ENCODE data around the gene SGPL1. TPM values are rescaled to one million over a fixed set of nuclear protein-coding genes. Genes with fewer than 3 reads are reported as not detected.

The SGPL1 gene
- total and polyA plus RNA-seq, 2 experiments from 2014 or later = 12.0 to 42.7 TPM

GRCh38 chr10:70812814-70813213 is 2.9 kb upstream of the SGPL1 start (continued):
- TF ChIP-seq ETS1 (IDR thresholded peaks at IDR 0.05) (no peak), JUNB (IDR thresholded peaks at IDR 0.05; ENCODE audit: unreplicated experiment) (no peak), ZNF331 (CRISPR knock-in tag; IDR thresholded peaks at IDR 0.05; ENCODE audit: low read depth) (no peak), EZH2phosphoT487 (IDR thresholded peaks at IDR 0.05; ENCODE audit: unreplicated experiment) (no peak)

- ATAC-seq = no peak
Measured at GRCh38 chr10:70814126-70814525, 1.6 kb upstream of the SGPL1 start.

More at GRCh38 chr10:70814126-70814525, 1.6 kb upstream of the SGPL1 start:
- no peak overlapping the region for H3K27ac ChIP-seq (ENCODE audit: low read depth)
- Mint-ChIP-seq H3K9me3 (no peaks in the 10 kb centered on the region), H3K4me3 (no peak overlapping the region), H3K27ac (no peak overlapping the region), H3K36me3 (ENCODE audit: low read depth) (peaks cover 28% of the 10 kb centered on the region), H3K4me1 (peaks cover 11% of the 10 kb centered on the region), H3K27me3 (ENCODE audit: insufficient read depth, low read depth, poor library complexity) (peaks cover 15% of the 10 kb centered on the region)
- H3K27me3 ChIP-seq (ENCODE audit: insufficient read depth) = no peaks in the 10 kb centered on the region
- TF ChIP-seq, protein P1, sequence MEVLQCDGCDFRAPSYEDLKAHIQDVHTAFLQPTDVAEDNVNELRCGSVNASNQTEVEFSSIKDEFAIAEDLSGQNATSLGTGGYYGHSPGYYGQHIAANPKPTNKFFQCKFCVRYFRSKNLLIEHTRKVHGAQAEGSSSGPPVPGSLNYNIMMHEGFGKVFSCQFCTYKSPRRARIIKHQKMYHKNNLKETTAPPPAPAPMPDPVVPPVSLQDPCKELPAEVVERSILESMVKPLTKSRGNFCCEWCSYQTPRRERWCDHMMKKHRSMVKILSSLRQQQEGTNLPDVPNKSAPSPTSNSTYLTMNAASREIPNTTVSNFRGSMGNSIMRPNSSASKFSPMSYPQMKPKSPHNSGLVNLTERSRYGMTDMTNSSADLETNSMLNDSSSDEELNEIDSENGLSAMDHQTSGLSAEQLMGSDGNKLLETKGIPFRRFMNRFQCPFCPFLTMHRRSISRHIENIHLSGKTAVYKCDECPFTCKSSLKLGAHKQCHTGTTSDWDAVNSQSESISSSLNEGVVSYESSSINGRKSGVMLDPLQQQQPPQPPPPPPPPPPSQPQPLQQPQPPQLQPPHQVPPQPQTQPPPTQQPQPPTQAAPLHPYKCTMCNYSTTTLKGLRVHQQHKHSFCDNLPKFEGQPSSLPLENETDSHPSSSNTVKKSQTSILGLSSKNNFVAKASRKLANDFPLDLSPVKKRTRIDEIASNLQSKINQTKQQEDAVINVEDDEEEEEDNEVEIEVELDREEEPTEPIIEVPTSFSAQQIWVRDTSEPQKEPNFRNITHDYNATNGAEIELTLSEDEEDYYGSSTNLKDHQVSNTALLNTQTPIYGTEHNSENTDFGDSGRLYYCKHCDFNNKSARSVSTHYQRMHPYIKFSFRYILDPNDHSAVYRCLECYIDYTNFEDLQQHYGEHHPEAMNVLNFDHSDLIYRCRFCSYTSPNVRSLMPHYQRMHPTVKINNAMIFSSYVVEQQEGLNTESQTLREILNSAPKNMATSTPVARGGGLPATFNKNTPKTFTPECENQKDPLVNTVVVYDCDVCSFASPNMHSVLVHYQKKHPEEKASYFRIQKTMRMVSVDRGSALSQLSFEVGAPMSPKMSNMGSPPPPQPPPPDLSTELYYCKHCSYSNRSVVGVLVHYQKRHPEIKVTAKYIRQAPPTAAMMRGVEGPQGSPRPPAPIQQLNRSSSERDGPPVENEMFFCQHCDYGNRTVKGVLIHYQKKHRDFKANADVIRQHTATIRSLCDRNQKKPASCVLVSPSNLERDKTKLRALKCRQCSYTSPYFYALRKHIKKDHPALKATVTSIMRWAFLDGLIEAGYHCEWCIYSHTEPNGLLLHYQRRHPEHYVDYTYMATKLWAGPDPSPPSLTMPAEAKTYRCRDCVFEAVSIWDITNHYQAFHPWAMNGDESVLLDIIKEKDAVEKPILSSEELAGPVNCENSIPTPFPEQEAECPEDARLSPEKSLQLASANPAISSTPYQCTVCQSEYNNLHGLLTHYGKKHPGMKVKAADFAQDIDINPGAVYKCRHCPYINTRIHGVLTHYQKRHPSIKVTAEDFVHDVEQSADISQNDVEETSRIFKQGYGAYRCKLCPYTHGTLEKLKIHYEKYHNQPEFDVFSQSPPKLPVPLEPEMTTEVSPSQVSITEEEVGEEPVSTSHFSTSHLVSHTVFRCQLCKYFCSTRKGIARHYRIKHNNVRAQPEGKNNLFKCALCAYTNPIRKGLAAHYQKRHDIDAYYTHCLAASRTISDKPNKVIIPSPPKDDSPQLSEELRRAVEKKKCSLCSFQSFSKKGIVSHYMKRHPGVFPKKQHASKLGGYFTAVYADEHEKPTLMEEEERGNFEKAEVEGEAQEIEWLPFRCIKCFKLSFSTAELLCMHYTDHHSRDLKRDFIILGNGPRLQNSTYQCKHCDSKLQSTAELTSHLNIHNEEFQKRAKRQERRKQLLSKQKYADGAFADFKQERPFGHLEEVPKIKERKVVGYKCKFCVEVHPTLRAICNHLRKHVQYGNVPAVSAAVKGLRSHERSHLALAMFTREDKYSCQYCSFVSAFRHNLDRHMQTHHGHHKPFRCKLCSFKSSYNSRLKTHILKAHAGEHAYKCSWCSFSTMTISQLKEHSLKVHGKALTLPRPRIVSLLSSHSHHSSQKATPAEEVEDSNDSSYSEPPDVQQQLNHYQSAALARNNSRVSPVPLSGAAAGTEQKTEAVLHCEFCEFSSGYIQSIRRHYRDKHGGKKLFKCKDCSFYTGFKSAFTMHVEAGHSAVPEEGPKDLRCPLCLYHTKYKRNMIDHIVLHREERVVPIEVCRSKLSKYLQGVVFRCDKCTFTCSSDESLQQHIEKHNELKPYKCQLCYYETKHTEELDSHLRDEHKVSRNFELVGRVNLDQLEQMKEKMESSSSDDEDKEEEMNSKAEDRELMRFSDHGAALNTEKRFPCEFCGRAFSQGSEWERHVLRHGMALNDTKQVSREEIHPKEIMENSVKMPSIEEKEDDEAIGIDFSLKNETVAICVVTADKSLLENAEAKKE (CRISPR knock-in tag; IDR thresholded peaks at IDR 0.05) = no peak
- H3K4me3 ChIP-seq = no peak overlapping the region
- H3K4me2 ChIP-seq = no peak overlapping the region
- peaks cover 9% of the 10 kb centered on the region for H3K36me3 ChIP-seq (ENCODE audit: insufficient read depth)
- no peaks in the 10 kb centered on the region for H3K9me2 ChIP-seq (ENCODE audit: insufficient read depth)
- peaks cover 25% of the 10 kb centered on the region for H3K79me2 ChIP-seq (replicated peaks; ENCODE audit: insufficient read depth)
- peaks cover 12% of the 10 kb centered on the region; the same call in 1 of the 2 replicates for H3K4me1 ChIP-seq (ENCODE audit: insufficient read depth)
- DNase-seq (ENCODE audit: low spot score) = no peak
- no peak overlapping the region for H2AFZ ChIP-seq
- H3F3A ChIP-seq (replicated peaks; ENCODE audit: low read depth) = no peaks in the 10 kb centered on the region
- peaks cover 8% of the 10 kb centered on the region for H4K20me1 ChIP-seq (replicated peaks; ENCODE audit: insufficient read depth)

Measured in GM23338 (cell line).